Thoracic aorta (tissue), 2 donors: ENCODE results near the gene SOAT1. TPM values are rescaled to one million over a fixed set of nuclear protein-coding genes. Genes with fewer than 3 reads are reported as not detected.

Experiments used
- ATAC-seq: fragments of 150-250 bp; one replicate; pipeline ENCODE4 v1.8.0; 2017; ENCODE audit warnings: low read depth; ENCODE audit not compliant: insufficient number of reproducible peaks, low FRiP score
- DNase-seq: peaks from one replicate; pipeline ENCODE4 v3.0.0-alpha.2; 2020; ENCODE audit warnings: low spot score
- H3K27ac ChIP-seq, 2 donors: fragments of 200-600 bp; sonication (generic); 1 replicate in 1 of 2; 2 replicates in 1 of 2; pipeline ENCODE4 v1.5.1; 2016; ENCODE audit warnings: mild to moderate bottlenecking in 2 of 2, moderate library complexity in 2 of 2
- H3K27me3 ChIP-seq: fragments of 200-600 bp; sonication (generic); replicated peaks from 2 replicates; pipeline ENCODE4 v1.6.0; 2016; ENCODE audit warnings: mild to moderate bottlenecking; ENCODE audit not compliant: insufficient read depth
- H3K36me3 ChIP-seq: fragments of 200-600 bp; sonication (generic); one replicate; pipeline ENCODE4 v1.5.1; 2016
- H3K4me1 ChIP-seq, 2 donors: fragments of 200-600 bp; sonication (generic); 1 replicate in 1 of 2; 2 replicates in 1 of 2; pipeline versions ENCODE4 v1.5.1 to v1.6.0; 2016; ENCODE audit warnings: low read depth in 2 of 2, mild to moderate bottlenecking in 1 of 2; ENCODE audit not compliant: control insufficient read depth in 1 of 2
- H3K4me3 ChIP-seq: fragments of 200-600 bp; sonication (generic); 2 replicates; pipeline ENCODE4 v1.5.1; 2016; ENCODE audit warnings: mild to moderate bottlenecking
- H3K9me3 ChIP-seq: fragments of 200-600 bp; sonication (generic); 2 replicates; pipeline ENCODE4 v1.5.1; 2016
- total RNA-seq, 2 donors: library from RNA; depleted of rRNA; stranded (reverse); fragments of >200 nt; gene quantifications; one replicate each; pipeline versions ENCODE4 v1.1.0 to v1.2.3, GENCODE V29; 2016
- TF ChIP-seq, protein P1 (sequence below): fragments of 200-600 bp; sonication (generic); IDR thresholded peaks from one replicate; pipeline ENCODE4 v1.5.1; 2019; ENCODE audit warnings: antibody characterized with exemption

The SOAT1 gene
- total RNA-seq, 2 donors from 2014 or later = 14.5 to 29.5 TPM

DNA sequence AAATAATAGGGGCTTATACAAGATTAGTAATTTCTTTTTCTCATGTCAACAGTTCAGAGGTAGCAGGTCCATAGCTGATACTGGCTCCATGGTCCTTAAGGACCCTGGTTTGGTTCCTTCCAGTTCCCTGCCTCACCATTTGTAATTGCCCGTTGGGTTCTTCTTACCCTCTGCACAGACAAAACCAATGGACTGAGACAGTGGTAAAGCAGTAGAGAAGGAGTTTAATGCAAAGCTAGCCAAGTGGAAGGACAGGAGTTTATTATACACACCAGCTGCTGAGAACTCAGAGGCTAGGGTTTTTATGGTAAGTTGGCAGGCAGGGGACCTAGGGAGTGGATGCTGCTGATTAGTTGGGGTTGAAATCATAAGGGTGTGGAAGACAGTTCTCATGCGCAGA lies 36.3 kb downstream of the SOAT1 start:
- H3K36me3 ChIP-seq = no peaks in the 10 kb centered on the region
- DNase-seq = no peak
- H3K4me1 ChIP-seq = no peaks in the 10 kb centered on the region
- no peaks in the 10 kb centered on the region for H3K9me3 ChIP-seq
- TF ChIP-seq, protein P1, sequence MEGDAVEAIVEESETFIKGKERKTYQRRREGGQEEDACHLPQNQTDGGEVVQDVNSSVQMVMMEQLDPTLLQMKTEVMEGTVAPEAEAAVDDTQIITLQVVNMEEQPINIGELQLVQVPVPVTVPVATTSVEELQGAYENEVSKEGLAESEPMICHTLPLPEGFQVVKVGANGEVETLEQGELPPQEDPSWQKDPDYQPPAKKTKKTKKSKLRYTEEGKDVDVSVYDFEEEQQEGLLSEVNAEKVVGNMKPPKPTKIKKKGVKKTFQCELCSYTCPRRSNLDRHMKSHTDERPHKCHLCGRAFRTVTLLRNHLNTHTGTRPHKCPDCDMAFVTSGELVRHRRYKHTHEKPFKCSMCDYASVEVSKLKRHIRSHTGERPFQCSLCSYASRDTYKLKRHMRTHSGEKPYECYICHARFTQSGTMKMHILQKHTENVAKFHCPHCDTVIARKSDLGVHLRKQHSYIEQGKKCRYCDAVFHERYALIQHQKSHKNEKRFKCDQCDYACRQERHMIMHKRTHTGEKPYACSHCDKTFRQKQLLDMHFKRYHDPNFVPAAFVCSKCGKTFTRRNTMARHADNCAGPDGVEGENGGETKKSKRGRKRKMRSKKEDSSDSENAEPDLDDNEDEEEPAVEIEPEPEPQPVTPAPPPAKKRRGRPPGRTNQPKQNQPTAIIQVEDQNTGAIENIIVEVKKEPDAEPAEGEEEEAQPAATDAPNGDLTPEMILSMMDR = no peak
- no peaks in the 10 kb centered on the region for H3K27me3 ChIP-seq
- H3K27ac ChIP-seq = no peak overlapping the region
- ATAC-seq = no peak
- no peak overlapping the region for H3K4me3 ChIP-seq

DNA sequence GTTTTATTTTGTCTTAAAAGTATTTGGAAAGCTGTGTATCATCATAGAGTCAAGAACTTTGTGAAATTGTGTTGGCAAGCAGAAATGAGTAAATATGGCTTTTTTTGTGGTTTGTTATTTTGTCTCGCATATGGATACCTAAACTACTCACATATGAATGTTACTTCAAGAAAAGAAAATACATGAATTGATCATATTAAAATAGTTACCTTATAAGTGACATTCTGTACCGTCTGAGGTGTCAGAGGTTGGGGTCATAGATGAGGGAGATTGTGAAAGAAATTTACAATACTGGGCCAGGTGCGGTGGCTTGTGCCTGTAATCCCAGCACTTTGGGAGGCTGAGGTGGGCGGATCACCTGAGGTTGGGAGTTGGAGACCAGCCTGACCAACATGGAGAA lies 40.8 kb downstream of the SOAT1 start:
- TF ChIP-seq, protein P1 = no peak
- no peaks in the 10 kb centered on the region for H3K27me3 ChIP-seq
- no peaks in the 10 kb centered on the region for H3K9me3 ChIP-seq
- H3K27ac ChIP-seq = no peak overlapping the region
- ATAC-seq = no peak
- H3K4me1 ChIP-seq = no peaks in the 10 kb centered on the region
- DNase-seq = no peak
- H3K36me3 ChIP-seq = peaks cover 7% of the 10 kb centered on the region
- no peak overlapping the region for H3K4me3 ChIP-seq

GRCh38 chr1:179337288-179337687 lies 43.7 kb downstream of the SOAT1 start:
- Histone ChIP-seq H3K27me3 (no peaks in the 10 kb centered on the region), H3K27ac (no peak overlapping the region), H3K9me3 (no peaks in the 10 kb centered on the region), H3K4me3 (no peak overlapping the region), H3K36me3 (peaks cover 15% of the 10 kb centered on the region), H3K4me1 (no peaks in the 10 kb centered on the region)
- TF ChIP-seq, protein P1 = no peak
- DNase-seq (no peak), ATAC-seq (no peak)

DNA sequence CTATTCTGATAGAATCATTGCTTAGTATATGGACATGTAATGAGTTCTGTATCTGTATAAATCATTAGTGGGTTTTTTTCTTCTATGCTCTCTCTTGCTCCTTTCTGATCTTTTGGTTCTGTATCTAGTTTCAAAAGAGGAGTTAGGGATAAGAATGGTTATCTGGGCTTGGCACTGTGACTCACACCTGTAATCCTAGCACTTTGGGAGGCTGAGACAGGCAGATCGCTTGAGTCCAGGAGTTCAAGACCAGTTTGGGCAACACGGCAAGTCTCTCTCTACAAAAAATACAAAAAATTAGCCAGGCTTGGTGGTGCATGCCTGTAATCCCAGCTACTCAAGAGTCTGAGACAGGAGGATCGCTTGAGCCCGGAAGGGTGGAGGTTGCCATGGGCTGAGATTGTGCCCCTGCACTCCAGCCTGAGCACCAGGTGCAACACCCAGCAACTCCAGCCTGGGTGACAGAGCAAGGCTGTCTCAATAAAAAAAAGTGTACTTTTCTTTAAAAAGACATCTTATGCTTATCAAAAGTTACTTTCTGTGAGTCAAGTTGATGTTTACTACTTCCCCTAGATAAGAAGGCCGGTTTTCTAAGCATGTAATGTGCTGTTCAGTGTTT lies 44.5 kb downstream of the SOAT1 start:
- TF ChIP-seq, protein P1 = no peak
- H3K4me1 ChIP-seq = no peaks in the 10 kb centered on the region
- no peak overlapping the region for H3K4me3 ChIP-seq
- H3K27me3 ChIP-seq = no peaks in the 10 kb centered on the region
- peaks cover 15% of the 10 kb centered on the region for H3K36me3 ChIP-seq
- no peak overlapping the region for H3K27ac ChIP-seq
- no peak for ATAC-seq
- H3K9me3 ChIP-seq = no peaks in the 10 kb centered on the region
- DNase-seq = no peak

- no peak for ATAC-seq
- TF ChIP-seq, protein P1 = no peak
- H3K36me3 ChIP-seq = peaks cover 24% of the 10 kb centered on the region
- no peak for DNase-seq
- H3K4me1 ChIP-seq = no peaks in the 10 kb centered on the region
- H3K27me3 ChIP-seq = no peaks in the 10 kb centered on the region
- no peak overlapping the region for H3K27ac ChIP-seq
- H3K4me3 ChIP-seq = no peak overlapping the region
- no peaks in the 10 kb centered on the region for H3K9me3 ChIP-seq
Measured at GRCh38 chr1:179340918-179341317, 47.3 kb downstream of the SOAT1 start.
